Fibroblast of mammary gland (primary cell): ENCODE results near the gene STAP1.
"Not testable (repeated sequence)": the region's sequence is repeated elsewhere in the genome, so short reads cannot be mapped to it uniquely, and the experiment has no call there.

ENCODE experiments used
- DNase-seq: peaks from one replicate; pipeline ENCODE4 v3.0.0-alpha.2; 2010; ENCODE audit warnings: low read depth
- H3K4me3 ChIP-seq: 2 replicates; pipeline ENCODE4 v1.5.1; 2011; ENCODE audit warnings: low read depth, mild to moderate bottlenecking, low read length, moderate library complexity; ENCODE audit not compliant: control insufficient read depth
- TF ChIP-seq, protein P1 (sequence below): conservative IDR thresholded peaks from 2 replicates; pipeline ENCODE4 v1.5.1; 2011; ENCODE audit warnings: low read depth, low read length, inconsistent platforms; ENCODE audit not compliant: control insufficient read depth, insufficient read depth

The STAP1 gene, protein sequence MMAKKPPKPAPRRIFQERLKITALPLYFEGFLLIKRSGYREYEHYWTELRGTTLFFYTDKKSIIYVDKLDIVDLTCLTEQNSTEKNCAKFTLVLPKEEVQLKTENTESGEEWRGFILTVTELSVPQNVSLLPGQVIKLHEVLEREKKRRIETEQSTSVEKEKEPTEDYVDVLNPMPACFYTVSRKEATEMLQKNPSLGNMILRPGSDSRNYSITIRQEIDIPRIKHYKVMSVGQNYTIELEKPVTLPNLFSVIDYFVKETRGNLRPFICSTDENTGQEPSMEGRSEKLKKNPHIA

DNA sequence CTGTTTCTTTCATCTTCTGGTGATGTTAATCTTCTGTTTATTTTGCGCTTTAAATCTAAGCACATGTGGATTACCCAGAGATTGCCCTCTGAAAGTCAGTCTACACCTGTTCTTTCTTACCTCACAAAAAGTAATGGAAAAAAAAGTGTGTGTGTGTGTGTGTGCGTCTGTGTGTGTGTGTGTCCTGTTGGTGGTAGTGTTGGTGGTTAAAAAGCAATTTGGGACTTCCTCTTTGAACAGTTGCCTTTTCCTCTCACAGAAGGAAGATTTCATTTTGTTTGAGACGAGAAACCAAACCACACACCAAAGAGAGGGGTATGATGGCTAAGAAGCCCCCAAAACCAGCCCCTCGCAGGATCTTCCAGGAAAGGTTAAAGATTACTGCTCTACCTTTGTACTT, at the start of gene STAP1:
STAP1 (plus strand) TSS at position 235 of the 400 bp plus-strand sequence; CDS start at position 318, 83 bp downstream.
- DNase-seq = no peak
- TF ChIP-seq, protein P1, sequence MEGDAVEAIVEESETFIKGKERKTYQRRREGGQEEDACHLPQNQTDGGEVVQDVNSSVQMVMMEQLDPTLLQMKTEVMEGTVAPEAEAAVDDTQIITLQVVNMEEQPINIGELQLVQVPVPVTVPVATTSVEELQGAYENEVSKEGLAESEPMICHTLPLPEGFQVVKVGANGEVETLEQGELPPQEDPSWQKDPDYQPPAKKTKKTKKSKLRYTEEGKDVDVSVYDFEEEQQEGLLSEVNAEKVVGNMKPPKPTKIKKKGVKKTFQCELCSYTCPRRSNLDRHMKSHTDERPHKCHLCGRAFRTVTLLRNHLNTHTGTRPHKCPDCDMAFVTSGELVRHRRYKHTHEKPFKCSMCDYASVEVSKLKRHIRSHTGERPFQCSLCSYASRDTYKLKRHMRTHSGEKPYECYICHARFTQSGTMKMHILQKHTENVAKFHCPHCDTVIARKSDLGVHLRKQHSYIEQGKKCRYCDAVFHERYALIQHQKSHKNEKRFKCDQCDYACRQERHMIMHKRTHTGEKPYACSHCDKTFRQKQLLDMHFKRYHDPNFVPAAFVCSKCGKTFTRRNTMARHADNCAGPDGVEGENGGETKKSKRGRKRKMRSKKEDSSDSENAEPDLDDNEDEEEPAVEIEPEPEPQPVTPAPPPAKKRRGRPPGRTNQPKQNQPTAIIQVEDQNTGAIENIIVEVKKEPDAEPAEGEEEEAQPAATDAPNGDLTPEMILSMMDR = no peak
- no peak within 1 kb of the TSS for H3K4me3 ChIP-seq

DNA sequence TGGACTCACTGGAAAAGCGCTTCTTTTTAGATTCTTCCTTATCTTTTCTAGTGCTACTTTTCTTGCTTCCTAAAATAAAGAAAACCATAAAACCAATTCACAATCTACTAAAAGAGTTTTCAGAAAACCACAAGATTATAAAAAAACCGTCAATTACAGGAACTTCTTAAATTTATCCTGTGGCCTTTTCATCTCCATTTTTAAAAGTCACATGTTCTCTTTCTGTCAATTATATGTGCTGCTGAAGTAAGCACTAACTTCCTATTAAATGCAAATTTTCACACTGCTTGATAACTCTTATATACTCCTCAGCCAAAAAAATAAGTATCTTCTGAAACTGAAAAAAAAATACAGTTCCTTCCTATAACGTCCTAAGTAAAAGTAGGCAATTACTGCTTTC, 46.0 kb upstream of the STAP1 start:
- no peak for DNase-seq
- no peak overlapping the region for H3K4me3 ChIP-seq
- TF ChIP-seq, protein P1 = no peak

DNA sequence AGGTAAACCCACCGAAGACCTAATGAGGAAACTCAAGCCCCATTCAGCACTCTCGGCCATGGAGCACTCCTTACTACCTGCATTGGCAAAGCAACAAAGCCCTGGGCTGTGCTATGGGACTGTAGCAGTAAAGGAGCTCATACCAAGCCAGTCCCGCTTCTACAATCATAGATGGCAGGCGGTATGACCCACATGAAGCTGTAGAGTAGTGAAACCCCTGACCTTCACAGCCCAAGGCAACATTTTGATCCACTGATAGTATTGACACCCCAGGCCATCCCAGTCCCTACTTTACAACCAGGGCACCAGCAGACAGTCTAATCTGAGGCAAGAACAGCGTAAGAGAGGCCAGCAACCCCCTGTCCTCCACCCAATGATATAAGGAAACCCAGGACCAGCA, 38.4 kb upstream of the STAP1 start:
- no peak for DNase-seq
- H3K4me3 ChIP-seq = no peak overlapping the region
- TF ChIP-seq, protein P1 = no peak

DNA sequence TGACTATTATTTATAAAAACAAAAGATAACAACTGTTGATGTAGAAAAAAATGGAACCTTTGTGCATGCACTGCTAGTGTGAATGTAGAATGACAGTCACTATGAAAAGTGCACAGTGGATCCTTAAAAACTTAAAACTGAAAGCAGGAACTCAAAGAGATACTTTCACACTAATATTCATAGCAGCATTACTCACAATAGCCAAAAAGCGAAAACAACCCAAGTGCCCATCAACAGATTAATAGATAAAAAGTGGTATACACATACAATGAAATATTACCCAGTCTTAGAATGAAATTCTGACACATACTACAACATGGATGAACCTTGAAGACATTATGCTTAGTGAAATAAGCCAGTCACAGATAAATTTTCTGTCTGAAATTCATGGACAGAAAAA, 37.0 kb upstream of the STAP1 start:
- no peak for DNase-seq
- TF ChIP-seq, protein P1 = no peak

DNA sequence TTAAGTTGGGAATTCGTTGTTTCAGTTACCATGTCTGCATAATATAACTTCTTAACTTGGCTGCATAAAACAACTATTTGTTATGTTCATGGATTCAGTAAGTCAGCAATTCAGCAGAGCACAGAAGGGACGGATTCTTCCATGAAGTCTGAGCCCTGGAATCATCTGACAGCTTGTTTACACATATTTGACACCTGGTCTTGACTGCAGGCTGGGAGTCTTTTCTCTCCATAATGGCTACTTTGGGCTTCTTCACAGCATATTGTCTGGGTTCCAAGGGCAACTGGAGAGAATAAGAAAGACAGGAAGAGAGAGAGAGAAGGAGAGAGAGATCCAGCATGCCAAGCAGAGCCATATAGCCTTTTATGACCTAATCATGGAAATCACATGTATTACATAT, 36.3 kb upstream of the STAP1 start:
- no peak overlapping the region for H3K4me3 ChIP-seq
- TF ChIP-seq, protein P1 = no peak
- no peak for DNase-seq

More for the DNA sequence above, 37.0 kb upstream of the STAP1 start:
- H3K4me3 ChIP-seq = no peak overlapping the region

DNA sequence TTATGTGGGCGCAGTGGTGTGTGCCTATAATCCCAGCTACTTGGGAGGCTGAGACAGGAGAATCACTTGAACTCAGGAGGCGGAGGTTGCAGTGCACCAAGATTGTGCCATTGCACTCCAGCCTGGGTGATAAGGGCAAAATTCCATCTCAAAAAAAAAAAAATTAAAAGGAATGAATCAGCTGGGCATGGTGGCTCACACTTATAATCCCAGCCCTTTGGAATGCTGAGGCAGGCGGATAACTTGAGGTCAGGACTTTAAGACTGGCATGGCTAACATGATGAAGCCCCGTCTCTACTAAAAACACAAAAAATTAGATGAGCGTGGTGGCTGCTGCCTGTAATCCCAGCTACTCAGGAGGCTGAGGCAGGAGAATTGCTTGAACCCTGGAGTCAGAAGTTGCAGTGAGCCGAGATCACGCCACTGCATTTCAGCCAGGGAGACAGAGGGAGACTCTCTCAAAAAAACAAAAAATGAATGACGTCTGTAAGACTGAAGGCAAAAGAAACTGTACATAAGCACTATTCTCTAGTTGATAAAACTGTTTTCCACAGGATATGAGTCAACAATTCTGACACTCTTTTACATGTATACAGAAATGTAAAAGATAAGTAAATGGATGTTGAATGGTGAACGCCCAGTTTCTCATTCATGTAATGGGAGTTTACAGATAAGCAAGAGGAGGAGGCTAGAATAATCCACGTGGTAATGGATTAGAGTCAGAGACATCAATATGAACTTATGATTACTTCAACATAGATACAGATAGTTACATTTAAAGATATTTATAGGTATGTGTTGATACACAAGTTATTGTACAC, 35.5 kb upstream of the STAP1 start:
- TF ChIP-seq, protein P1 = no peak
- no peak overlapping the region for H3K4me3 ChIP-seq
- peak; percentile 7 for DNase-seq

DNA sequence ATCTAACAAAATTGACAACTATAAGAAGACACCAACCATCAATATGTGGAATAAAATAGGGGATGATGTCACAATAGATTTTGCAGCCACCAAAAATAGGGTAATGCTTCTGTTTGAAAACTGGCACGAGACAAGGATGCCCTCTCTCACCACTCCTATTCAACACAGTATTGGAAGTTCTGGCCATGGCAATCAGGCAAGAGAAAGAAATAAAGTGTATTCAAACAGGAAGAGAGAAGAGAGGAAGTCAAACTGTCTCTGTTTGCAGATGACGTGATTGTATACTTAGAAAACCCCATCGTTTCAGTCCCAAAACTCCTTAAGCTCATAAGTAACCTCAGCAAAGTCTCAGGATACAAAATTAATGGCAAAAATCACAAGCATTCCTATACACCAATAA, 34.4 kb upstream of the STAP1 start:
- not testable (repeated sequence) for H3K4me3 ChIP-seq, DNase-seq
